GM13976 (cell line): ENCODE measurements around the gene MAP4K2.
A peak's percentile ranks its signal among the peaks of the same experiment; 100 is the strongest.

Source experiments
- DNase-seq: peaks from one replicate; pipeline ENCODE4 v3.0.0; 2012; ENCODE audit warnings: low spot score
- CTCF ChIP-seq: IDR thresholded peaks from 2 replicates; pipeline ENCODE4 v1.5.1; 2012; ENCODE audit warnings: borderline replicate concordance, mild to moderate bottlenecking; ENCODE audit not compliant: insufficient read depth; ENCODE audit errors: extremely low read depth, missing control alignments, control extremely low read depth
- in situ Hi-C: fragments of 300-500 bp; cut with MboI; formaldehyde crosslinking; loops from one replicate; pipeline ENCODE4 v1.12.0; 2022; ENCODE audit warnings: low sequenced_read_pairs, mixed read lengths, inconsistent platforms; ENCODE audit not compliant: unreplicated experiment

The MAP4K2 gene

GRCh38 chr11:64789331-64790204 lies 13.4 kb downstream of the MAP4K2 start:
- no peak for TF ChIP-seq CTCF
- in situ Hi-C loops = no loop called here
- DNase-seq = peak; percentile 16

GRCh38 chr11:64788321-64789215 lies 14.4 kb downstream of the MAP4K2 start:
- in situ Hi-C loops = no loop called here
- peak; percentile 13 for DNase-seq

GRCh38 chr11:64787526-64788320 lies 15.3 kb downstream of the MAP4K2 start:
- peak; percentile 68 for TF ChIP-seq CTCF
- in situ Hi-C loops = no loop called here
- peak; percentile 82 for DNase-seq

More at GRCh38 chr11:64788321-64789215, 14.4 kb downstream of the MAP4K2 start:
- TF ChIP-seq CTCF = no peak

GRCh38 chr11:64786308-64786707 lies 16.7 kb downstream of the MAP4K2 start:
- DNase-seq = no peak
- no peak for TF ChIP-seq CTCF
- in situ Hi-C loops = no loop called here

GRCh38 chr11:64784813-64785581 lies 18.0 kb downstream of the MAP4K2 start:
- no peak for DNase-seq
- TF ChIP-seq CTCF = no peak
- in situ Hi-C loops = no loop called here
